Pancreas (tissue), 10 donors: Measurements from ENCODE around the gene CUTA. TPM values are rescaled to one million over a fixed set of nuclear protein-coding genes. Genes with fewer than 3 reads are reported as not detected.

Experiments
- ATAC-seq, 4 donors: fragments of 200-7000 bp; cut with Tn5 transposase; one replicate each; pipeline versions ENCODE4 v1.8.0 to v1.9.1; 2020; ENCODE audit warnings: mild to moderate bottlenecking in 4 of 4, moderate library complexity in 4 of 4
- DNase-seq, 6 donors: peaks; one replicate each; pipeline ENCODE4 v3.0.0-alpha.2; 2020
- FAIRE-seq: peaks from 2 replicates; lab custom pipeline; 2012; peaks lifted over from hg19 to GRCh38; lab: Jason Lieb, UNC
- H3K27ac ChIP-seq, 4 donors: fragments of 200-600 bp; sonication (generic); 1 replicate in 3 of 4; 2 replicates in 1 of 4; pipeline versions ENCODE4 v1.5.0 to v1.8.0; 2020
- H3K27me3 ChIP-seq, 4 donors: fragments of 200-600 bp; one replicate each; pipeline ENCODE4 v1.8.0; 2021
- H3K36me3 ChIP-seq, 3 donors: fragments of 200-600 bp; sonication (generic) in 1 of 3; one replicate each; pipeline versions ENCODE4 v1.5.0 to v1.8.0; 2020 to 2021
- H3K4me1 ChIP-seq, 3 donors: fragments of 200-600 bp; one replicate each; pipeline ENCODE4 v1.8.0; 2021
- H3K4me3 ChIP-seq, 4 donors: fragments of 200-600 bp; sonication (generic) in 2 of 4; one replicate each; pipeline versions ENCODE4 v1.5.0 to v1.8.0; 2020 to 2021
- H3K9me3 ChIP-seq, 4 donors: fragments of 200-600 bp; one replicate each; pipeline ENCODE4 v1.8.0; 2021
- WGBS, 2 donors: extraction: QIAGEN DNeasy Blood & Tissue Kit; methylation state at CpG; one replicate each; pipeline ENCODE4 v1.1.7; 2013; 5-methylcytosine and 5-hydroxymethylcytosine counted together
- intact Hi-C, 3 donors: fragments of 100-400 bp; cut with DNase I; formaldehyde crosslinking; loops; one replicate each; pipeline versions ENCODE4 v1.11.1 to v1.14.2; 2022
- polyA plus RNA-seq, 2 donors: library from polyadenylated mRNA; stranded (reverse); fragments of 200-250 nt; gene quantifications; one replicate each; pipeline ENCODE4 v1.2.3, GENCODE V29; 2013
- total RNA-seq, 6 donors: library from RNA; stranded (reverse); fragmentation: NEBNext Ultra II Directional in 4 of 6; extraction: Animal tissue kit (Norgen Biotek cat#: 25700) in 4 of 6; gene quantifications; one replicate each; pipeline versions ENCODE4 v1.2.1 to v1.2.4, GENCODE V29; 2021 to 2023
- TF ChIP-seq, protein P1 (sequence below), 4 donors: fragments of 200-600 bp; sonication (generic) in 3 of 4; IDR thresholded peaks; one replicate each; pipeline versions ENCODE4 v1.5.0 to v1.8.0; 2021; ENCODE audit warnings: antibody characterized with exemption in 4 of 4
- donor health status: healthy with polysubstance abuse.
- donor health status: DM: no; HTN: no; CAD: no; lungs with moderate emphysema.
- donor health status: DM: no; HTN: no; CAD: no.
- donor health status: control.
- donor health status: control.
- donor health status: Bipolar disorder and iron deficiency.
- donor health status: DM: yes; HTN: yes; CAD: no.
- donor health status: DM: no; HTN: no; CAD: no.
- donor health status: DM: no; HTN: no; CAD: no.
- donor health status: DM: yes; HTN: yes; CAD: no.

CUTA gene
- total and polyA plus RNA-seq, 8 donors = 65.0 to 204 (median 83.7) TPM

GRCh38 chr6:33390767-33391277 lies 27.1 kb downstream of the CUTA start:
- TF ChIP-seq, protein P1, sequence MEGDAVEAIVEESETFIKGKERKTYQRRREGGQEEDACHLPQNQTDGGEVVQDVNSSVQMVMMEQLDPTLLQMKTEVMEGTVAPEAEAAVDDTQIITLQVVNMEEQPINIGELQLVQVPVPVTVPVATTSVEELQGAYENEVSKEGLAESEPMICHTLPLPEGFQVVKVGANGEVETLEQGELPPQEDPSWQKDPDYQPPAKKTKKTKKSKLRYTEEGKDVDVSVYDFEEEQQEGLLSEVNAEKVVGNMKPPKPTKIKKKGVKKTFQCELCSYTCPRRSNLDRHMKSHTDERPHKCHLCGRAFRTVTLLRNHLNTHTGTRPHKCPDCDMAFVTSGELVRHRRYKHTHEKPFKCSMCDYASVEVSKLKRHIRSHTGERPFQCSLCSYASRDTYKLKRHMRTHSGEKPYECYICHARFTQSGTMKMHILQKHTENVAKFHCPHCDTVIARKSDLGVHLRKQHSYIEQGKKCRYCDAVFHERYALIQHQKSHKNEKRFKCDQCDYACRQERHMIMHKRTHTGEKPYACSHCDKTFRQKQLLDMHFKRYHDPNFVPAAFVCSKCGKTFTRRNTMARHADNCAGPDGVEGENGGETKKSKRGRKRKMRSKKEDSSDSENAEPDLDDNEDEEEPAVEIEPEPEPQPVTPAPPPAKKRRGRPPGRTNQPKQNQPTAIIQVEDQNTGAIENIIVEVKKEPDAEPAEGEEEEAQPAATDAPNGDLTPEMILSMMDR (IDR thresholded peaks at IDR 0.05) = no peak
- 82 to 83% methylated on average over 9 of the region's 9 CpGs for WGBS, 2 donors
- Histone ChIP-seq H3K27ac (peak overlapping the region; percentile 75 to 96 (median 90)), H3K4me1 (peaks cover 0 to 6% (median 5%) of the 10 kb centered on the region in 3 donors), H3K27me3 (no peaks in the 10 kb centered on the region), H3K36me3 (no peaks in the 10 kb centered on the region), H3K9me3 (no peaks in the 10 kb centered on the region), H3K4me3 (no peak overlapping the region)
- no peak for DNase-seq
- FAIRE-seq = no peak
- no peak for ATAC-seq
- intact Hi-C loops = no loop called here

GRCh38 chr6:33390173-33390572 lies 27.7 kb downstream of the CUTA start:
- intact Hi-C loops = no loop called here
- ATAC-seq (no peak), FAIRE-seq (no peak), DNase-seq (no peak)
- H3K27me3 ChIP-seq = no peaks in the 10 kb centered on the region
- H3K9me3 ChIP-seq = no peaks in the 10 kb centered on the region
- 75 to 93% methylated on average over 2 of the region's 2 CpGs for WGBS, 2 donors
- H3K27ac ChIP-seq = no peak overlapping the region
- H3K4me1 ChIP-seq = peaks cover 0 to 6% (median 5%) of the 10 kb centered on the region in 3 donors
- no peaks in the 10 kb centered on the region for H3K36me3 ChIP-seq
- H3K4me3 ChIP-seq = no peak overlapping the region
- TF ChIP-seq, protein P1 (IDR thresholded peaks at IDR 0.05) = no peak

- no peak for DNase-seq
Observed at GRCh38 chr6:33384581-33385020, 33.3 kb downstream of the CUTA start.

DNA sequence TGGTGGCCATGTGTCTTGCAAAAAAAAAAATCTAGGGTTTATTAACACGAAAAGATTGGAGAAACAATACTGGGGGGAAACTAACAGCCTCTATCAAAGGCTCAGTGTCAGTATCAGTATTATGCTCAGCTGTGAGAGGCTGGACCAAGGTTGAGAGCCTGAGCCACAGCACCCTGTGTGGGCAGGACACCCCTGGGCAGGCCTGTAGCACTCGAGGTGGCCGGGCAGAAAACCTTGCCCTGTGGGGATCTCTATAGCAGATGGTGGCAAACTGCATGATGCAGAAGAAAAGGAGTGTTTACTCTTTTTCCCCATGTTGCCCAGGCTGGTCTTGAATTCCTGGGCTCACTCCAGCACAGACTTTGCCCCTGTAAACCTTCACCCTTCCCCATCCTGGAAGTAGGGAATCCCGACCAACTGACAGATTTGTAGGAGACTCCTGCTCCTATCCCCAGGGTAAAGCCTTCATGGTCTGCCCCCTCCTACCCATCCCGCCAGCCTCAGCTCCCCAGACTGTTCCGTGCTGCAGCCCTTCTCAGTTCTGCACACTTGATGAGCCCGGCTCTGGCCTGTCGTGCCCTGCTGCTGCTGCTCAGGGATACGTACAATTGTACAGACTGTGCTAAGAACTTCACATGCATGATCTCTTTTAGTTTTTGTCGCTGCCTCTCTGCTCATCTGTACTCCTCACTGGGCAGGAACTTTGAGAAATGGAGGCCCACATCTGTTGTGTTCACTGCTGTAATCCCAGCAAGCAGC lies 34.3 kb downstream of the CUTA start:
- intact Hi-C loops = no loop called here
- Histone ChIP-seq H3K4me1 (no peaks in the 10 kb centered on the region), H3K9me3 (no peaks in the 10 kb centered on the region), H3K27me3 (no peaks in the 10 kb centered on the region), H3K36me3 (no peaks in the 10 kb centered on the region), H3K27ac (no peak overlapping the region), H3K4me3 (no peak overlapping the region)
- 62 to 69% methylated on average over 10 of the region's 10 CpGs for WGBS, 2 donors
- ATAC-seq = no peak
- no peak for DNase-seq
- no peak for FAIRE-seq
- TF ChIP-seq, protein P1 (IDR thresholded peaks at IDR 0.05) = no peak

More at GRCh38 chr6:33384581-33385020, 33.3 kb downstream of the CUTA start:
- Histone ChIP-seq H3K4me3 (no peak overlapping the region), H3K4me1 (no peaks in the 10 kb centered on the region), H3K27ac (no peak overlapping the region), H3K27me3 (no peaks in the 10 kb centered on the region), H3K36me3 (no peaks in the 10 kb centered on the region), H3K9me3 (no peaks in the 10 kb centered on the region)
- TF ChIP-seq, protein P1 (IDR thresholded peaks at IDR 0.05) = no peak
- FAIRE-seq (no peak), ATAC-seq (peak in 3 of 4 donors; percentile 48 to 53 (median 49))
- intact Hi-C loops = no loop called here
- 10 to 28% methylated on average over 4 of the region's 4 CpGs for WGBS, 2 donors
